Measurements from ENCODE around the gene IQSEC1. TPM values are rescaled to one million over a fixed set of nuclear protein-coding genes. Genes with fewer than 3 reads are reported as not detected.

Gene IQSEC1
- total RNA-seq, 1 experiment from 2014 or later: 7.1 TPM

GRCh38 chr3:13091898-13092611, 18.8 kb upstream of the IQSEC1 start:
- in situ Hi-C loops (cut with HindIII; ENCODE audit: low pct_unique_long_range_greater_than_20kb, low sequenced_read_pairs): no loop called here
- DNase-seq (ENCODE audit: low read depth, low spot score): peak; percentile 69

DNA sequence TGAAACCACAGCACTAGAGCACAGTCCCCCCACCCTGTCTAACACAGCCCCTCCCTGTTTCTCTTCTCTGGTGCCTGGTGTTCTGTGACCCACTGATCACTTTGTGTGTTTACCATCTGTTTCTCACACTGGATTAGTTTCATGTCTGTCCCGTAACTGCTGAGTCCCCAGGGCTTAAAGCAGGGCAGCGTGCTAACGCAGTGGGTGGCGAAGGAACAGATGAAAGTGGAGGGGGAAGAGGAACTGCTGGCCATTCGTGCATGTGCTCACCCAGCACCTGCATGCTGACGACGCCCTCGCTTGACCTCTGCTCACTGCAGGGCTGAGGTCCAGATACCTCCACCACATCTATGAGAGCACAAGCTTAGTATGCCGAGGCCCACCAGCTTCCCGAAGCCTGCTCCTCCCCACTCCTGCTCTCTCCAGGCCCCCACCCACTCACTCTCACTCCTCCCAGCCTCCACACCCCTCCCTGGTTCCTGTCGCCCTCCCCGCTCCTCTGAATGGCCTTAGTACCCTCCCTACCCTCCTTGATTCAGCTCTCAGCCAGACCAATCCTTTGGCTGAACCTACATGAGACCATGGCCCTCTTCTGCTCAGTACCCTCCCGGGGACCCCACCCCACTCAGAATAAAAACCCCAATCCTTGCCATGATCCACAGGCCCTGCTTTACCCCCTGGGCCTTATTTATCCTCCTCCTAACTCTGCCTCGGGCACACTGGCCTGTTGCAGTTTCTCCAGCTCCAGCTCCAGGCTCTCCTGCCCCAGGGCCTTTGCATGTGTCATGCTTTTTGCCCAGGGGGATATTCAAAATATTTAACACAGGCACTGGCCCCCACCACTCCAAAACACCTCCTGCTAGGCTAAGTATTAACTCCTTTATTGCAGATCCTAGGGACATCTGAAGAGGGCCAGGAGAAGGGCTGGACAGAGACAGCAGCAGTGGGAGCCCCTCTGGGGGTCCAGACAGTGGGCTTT, 15.1 kb upstream of the IQSEC1 start:
- in situ Hi-C loops (cut with HindIII; ENCODE audit: low pct_unique_long_range_greater_than_20kb, low sequenced_read_pairs): no loop called here
- DNase-seq (ENCODE audit: low read depth, low spot score): no peak

GRCh38 chr3:13087320-13087990, 14.2 kb upstream of the IQSEC1 start:
- in situ Hi-C loops (cut with HindIII; ENCODE audit: low pct_unique_long_range_greater_than_20kb, low sequenced_read_pairs): no loop called here
- DNase-seq (ENCODE audit: low read depth, low spot score): no peak

DNA sequence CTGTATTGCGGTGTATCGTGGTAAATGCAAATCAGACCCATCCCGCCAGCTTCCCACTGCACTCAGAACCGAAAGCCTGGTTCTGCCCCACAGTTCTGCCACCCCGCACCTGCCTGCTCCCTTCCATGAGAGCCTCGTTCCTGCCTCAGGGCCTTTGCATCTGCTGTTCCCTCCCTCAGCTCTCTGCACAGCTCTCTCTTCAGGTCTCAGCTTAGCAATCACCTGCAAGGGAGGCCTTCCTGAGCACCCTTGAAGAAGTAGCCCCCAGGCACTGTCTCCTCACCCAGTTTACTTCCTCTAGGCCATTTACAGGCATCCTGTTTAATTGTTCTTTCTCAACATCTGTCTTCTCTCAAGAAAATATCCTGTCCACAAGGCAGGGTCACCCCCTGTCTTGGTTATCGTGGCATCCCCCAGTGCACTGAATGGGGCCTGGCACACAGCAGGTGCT, 13.3 kb upstream of the IQSEC1 start:
- in situ Hi-C loops (cut with HindIII; ENCODE audit: low pct_unique_long_range_greater_than_20kb, low sequenced_read_pairs): no loop called here
- DNase-seq (ENCODE audit: low read depth, low spot score): no peak

GRCh38 chr3:13085846-13086179, 12.6 kb upstream of the IQSEC1 start:
- DNase-seq (ENCODE audit: low read depth, low spot score): no peak
- in situ Hi-C loops (cut with HindIII; ENCODE audit: low pct_unique_long_range_greater_than_20kb, low sequenced_read_pairs): no loop called here

GRCh38 chr3:13085081-13085845, 12.0 kb upstream of the IQSEC1 start:
- DNase-seq (ENCODE audit: low read depth, low spot score): no peak
- in situ Hi-C loops (cut with HindIII; ENCODE audit: low pct_unique_long_range_greater_than_20kb, low sequenced_read_pairs): no loop called here

DNA sequence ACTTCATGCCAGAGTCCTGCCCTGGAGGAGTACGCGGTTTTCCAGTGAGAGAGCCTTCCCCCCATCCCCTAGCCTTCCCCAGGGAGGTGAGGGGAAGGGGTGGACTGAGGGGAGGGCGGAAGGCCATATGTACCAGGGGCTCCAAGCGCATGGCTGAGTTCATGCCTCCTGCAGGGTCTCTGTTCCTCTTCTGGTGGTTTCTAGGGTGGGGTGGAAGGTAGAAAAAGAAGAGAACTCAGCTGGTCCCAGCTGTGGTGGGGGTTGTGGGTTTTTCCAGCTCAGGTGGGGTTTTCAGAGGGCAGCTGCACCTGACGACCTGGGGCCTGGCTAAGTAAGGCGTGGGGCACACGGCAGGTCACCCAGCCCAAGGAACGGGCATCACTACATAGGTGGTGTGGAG, 10.7 kb upstream of the IQSEC1 start:
- no peak for DNase-seq (ENCODE audit: low read depth, low spot score)
- in situ Hi-C loops (cut with HindIII; ENCODE audit: low pct_unique_long_range_greater_than_20kb, low sequenced_read_pairs): no loop called here

DNA sequence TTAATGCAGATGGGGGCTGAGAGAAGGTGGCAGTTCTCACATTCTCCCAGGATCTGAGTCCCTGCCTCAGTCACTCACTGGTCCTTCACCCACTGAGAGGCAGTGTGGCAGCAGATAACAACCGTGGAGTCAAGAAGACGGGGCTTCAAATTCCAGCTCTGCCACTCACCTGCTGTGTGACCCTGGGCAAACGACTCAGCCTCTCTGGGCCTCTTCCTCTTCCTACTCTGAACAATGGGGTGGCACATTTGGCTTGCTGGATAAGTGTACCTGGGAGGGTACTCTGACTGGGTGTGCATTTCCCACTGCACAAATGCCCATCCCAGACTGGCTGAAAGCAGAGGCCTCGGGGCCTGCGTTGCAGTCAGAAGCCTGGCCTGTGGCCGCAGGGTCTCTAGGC, 10.0 kb upstream of the IQSEC1 start:
- no peak for DNase-seq (ENCODE audit: low read depth, low spot score)
- in situ Hi-C loops (cut with HindIII; ENCODE audit: low pct_unique_long_range_greater_than_20kb, low sequenced_read_pairs): no loop called here

- in situ Hi-C loops (cut with HindIII; ENCODE audit: low pct_unique_long_range_greater_than_20kb, low sequenced_read_pairs): no loop called here
- DNase-seq (ENCODE audit: low read depth, low spot score): no peak
Observed at GRCh38 chr3:13082677-13083076, 9.4 kb upstream of the IQSEC1 start.

DNA sequence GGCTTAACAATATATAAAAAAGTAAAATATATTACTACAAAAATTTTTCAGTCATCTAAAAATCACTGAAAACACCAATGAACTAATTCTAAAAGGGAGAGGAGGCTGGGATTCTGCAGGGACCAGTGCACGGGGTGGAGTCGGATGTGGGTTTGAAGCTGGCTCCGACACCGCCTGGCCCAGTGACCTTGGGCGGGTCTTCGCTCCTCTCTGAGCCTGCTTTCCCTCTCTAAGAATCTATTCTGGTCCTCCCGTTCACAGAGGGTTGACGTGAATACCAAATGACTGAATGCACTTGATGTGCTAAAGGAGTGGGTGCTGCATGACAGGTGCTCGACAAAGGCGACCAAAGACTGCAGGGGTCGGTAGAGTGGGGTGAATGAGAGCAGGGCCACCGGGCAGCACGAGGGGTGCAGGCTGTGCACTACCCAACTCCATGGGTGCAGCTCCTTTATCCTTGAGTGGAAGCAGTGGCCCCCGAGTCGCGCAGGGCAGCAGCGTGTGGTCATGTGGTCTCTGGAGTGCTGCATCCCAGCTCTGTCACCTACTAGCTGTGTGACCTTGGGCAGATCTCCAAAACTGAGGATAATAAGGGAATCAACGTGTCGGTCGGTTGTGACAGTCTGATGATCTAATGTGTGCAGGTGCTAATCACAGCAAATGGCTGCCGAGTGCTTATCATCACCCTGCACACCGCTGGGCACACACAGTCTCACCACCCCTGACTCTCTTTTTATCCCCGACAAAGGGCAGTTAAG, 8.6 kb upstream of the IQSEC1 start:
- in situ Hi-C loops (cut with HindIII; ENCODE audit: low pct_unique_long_range_greater_than_20kb, low sequenced_read_pairs): no loop called here
- no peak for DNase-seq (ENCODE audit: low read depth, low spot score)

DNA sequence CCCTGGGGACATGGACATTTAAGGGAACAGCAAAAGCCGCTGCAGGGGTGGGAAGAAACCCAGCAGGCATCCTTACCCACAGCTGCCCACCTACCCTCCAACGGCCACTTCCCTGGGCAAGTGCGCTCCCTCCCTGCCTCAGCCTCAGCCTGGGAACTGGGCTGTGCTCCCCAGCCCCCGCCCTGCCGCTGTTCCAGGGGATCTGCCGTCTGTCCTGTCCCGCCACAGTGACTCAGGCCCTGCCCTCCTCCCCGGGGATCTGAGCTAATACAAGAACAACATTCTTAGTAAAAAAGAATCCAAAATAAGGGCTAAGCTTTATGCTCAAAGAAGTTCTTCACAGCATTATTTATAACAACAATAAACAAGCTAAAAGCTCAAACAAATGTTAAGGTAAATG, 7.4 kb upstream of the IQSEC1 start:
- in situ Hi-C loops (cut with HindIII; ENCODE audit: low pct_unique_long_range_greater_than_20kb, low sequenced_read_pairs): no loop called here
- DNase-seq (ENCODE audit: low read depth, low spot score): no peak

GRCh38 chr3:13080026-13080425, 6.8 kb upstream of the IQSEC1 start:
- in situ Hi-C loops (cut with HindIII; ENCODE audit: low pct_unique_long_range_greater_than_20kb, low sequenced_read_pairs): no loop called here
- no peak for DNase-seq (ENCODE audit: low read depth, low spot score)

GRCh38 chr3:13079510-13079909, 6.3 kb upstream of the IQSEC1 start:
- no peak for DNase-seq (ENCODE audit: low read depth, low spot score)
- in situ Hi-C loops (cut with HindIII; ENCODE audit: low pct_unique_long_range_greater_than_20kb, low sequenced_read_pairs): no loop called here

- in situ Hi-C loops (cut with HindIII; ENCODE audit: low pct_unique_long_range_greater_than_20kb, low sequenced_read_pairs): no loop called here
- DNase-seq (ENCODE audit: low read depth, low spot score): no peak
Observed at GRCh38 chr3:13079051-13079450, 5.8 kb upstream of the IQSEC1 start.

- in situ Hi-C loops (cut with HindIII; ENCODE audit: low pct_unique_long_range_greater_than_20kb, low sequenced_read_pairs): no loop called here
- no peak for DNase-seq (ENCODE audit: low read depth, low spot score)
Observed at GRCh38 chr3:13078163-13078905, 5.1 kb upstream of the IQSEC1 start.

GRCh38 chr3:13077431-13078162, 4.4 kb upstream of the IQSEC1 start:
- no peak for DNase-seq (ENCODE audit: low read depth, low spot score)
- in situ Hi-C loops (cut with HindIII; ENCODE audit: low pct_unique_long_range_greater_than_20kb, low sequenced_read_pairs): no loop called here

Data from SK-MEL-5 (cell line).